Left ventricle myocardium inferior (tissue), 1 donor: ENCODE results near the gene GCK. TPM values are rescaled to one million over a fixed set of nuclear protein-coding genes. Genes with fewer than 3 reads are reported as not detected.
A peak's percentile ranks its signal among the peaks of the same experiment; 100 is the strongest.

Source experiments
- DNase-seq: peaks from one replicate; pipeline ENCODE4 v3.0.0-alpha.2; 2020
- H3K27ac ChIP-seq: fragments of 200-600 bp; replicated peaks from 2 replicates; pipeline ENCODE4 v1.8.0; 2021
- H3K27me3 ChIP-seq: fragments of 200-600 bp; 2 replicates; pipeline ENCODE4 v1.8.0; 2021; ENCODE audit warnings: low read depth
- H3K36me3 ChIP-seq: fragments of 200-600 bp; 2 replicates; pipeline ENCODE4 v1.8.0; 2021
- H3K4me1 ChIP-seq: fragments of 200-600 bp; 2 replicates; pipeline ENCODE4 v1.8.0; 2021
- H3K4me3 ChIP-seq: fragments of 200-600 bp; 2 replicates; pipeline ENCODE4 v1.8.0; 2021; ENCODE audit warnings: mild to moderate bottlenecking, moderate library complexity
- H3K9me3 ChIP-seq: fragments of 200-600 bp; replicated peaks from 2 replicates; pipeline ENCODE4 v1.8.0; 2021
- intact Hi-C: fragments of 100-400 bp; cut with micrococcal nuclease; formaldehyde crosslinking; loops from one replicate; pipeline ENCODE4 v1.11.0; 2022
- total RNA-seq: library from RNA; stranded (reverse); fragmentation: NEBNext Ultra II Directional; extraction: Animal tissue kit (Norgen Biotek cat#: 25700); gene quantifications from one replicate; pipeline ENCODE4 v1.2.1, GENCODE V29; 2021
- TF ChIP-seq, protein P1 (sequence below): fragments of 200-600 bp; IDR thresholded peaks from 2 replicates; pipeline ENCODE4 v1.8.0; 2021; ENCODE audit warnings: antibody characterized with exemption, mild to moderate bottlenecking, borderline replicate concordance
- donor health status: DM: no; HTN: yes; CAD: no; lungs with severe emphysema.

Gene GCK
- total RNA-seq, 1 donor from 2014 or later = 0.49 TPM

DNA sequence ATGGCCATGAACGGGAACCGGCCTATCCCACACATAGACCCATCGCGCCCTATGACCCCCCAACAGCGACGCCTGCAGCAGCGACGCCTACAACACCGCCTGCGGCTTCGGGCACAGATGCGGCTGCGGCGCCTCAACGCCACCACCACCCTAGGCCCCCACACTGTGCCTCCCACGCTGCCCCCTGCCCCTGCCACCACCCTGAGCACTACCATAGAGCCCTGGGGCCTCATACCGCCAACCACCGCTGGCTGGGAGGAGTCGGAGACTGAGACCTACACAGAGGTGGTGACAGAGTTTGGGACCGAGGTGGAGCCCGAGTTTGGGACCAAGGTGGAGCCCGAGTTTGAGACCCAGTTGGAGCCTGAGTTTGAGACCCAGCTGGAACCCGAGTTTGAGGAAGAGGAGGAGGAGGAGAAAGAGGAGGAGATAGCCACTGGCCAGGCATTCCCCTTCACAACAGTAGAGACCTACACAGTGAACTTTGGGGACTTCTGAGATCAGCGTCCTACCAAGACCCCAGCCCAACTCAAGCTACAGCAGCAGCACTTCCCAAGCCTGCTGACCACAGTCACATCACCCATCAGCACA is 75.4 kb downstream of the GCK start:
- Histone ChIP-seq H3K4me3 (no peak overlapping the region), H3K9me3 (no peaks in the 10 kb centered on the region), H3K4me1 (peaks cover 19% of the 10 kb centered on the region), H3K27me3 (no peaks in the 10 kb centered on the region), H3K27ac (peak overlapping the region; percentile 72), H3K36me3 (peaks cover 31% of the 10 kb centered on the region)
- intact Hi-C loops = no loop called here
- TF ChIP-seq, protein P1, sequence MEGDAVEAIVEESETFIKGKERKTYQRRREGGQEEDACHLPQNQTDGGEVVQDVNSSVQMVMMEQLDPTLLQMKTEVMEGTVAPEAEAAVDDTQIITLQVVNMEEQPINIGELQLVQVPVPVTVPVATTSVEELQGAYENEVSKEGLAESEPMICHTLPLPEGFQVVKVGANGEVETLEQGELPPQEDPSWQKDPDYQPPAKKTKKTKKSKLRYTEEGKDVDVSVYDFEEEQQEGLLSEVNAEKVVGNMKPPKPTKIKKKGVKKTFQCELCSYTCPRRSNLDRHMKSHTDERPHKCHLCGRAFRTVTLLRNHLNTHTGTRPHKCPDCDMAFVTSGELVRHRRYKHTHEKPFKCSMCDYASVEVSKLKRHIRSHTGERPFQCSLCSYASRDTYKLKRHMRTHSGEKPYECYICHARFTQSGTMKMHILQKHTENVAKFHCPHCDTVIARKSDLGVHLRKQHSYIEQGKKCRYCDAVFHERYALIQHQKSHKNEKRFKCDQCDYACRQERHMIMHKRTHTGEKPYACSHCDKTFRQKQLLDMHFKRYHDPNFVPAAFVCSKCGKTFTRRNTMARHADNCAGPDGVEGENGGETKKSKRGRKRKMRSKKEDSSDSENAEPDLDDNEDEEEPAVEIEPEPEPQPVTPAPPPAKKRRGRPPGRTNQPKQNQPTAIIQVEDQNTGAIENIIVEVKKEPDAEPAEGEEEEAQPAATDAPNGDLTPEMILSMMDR = no peak
- no peak for DNase-seq

DNA sequence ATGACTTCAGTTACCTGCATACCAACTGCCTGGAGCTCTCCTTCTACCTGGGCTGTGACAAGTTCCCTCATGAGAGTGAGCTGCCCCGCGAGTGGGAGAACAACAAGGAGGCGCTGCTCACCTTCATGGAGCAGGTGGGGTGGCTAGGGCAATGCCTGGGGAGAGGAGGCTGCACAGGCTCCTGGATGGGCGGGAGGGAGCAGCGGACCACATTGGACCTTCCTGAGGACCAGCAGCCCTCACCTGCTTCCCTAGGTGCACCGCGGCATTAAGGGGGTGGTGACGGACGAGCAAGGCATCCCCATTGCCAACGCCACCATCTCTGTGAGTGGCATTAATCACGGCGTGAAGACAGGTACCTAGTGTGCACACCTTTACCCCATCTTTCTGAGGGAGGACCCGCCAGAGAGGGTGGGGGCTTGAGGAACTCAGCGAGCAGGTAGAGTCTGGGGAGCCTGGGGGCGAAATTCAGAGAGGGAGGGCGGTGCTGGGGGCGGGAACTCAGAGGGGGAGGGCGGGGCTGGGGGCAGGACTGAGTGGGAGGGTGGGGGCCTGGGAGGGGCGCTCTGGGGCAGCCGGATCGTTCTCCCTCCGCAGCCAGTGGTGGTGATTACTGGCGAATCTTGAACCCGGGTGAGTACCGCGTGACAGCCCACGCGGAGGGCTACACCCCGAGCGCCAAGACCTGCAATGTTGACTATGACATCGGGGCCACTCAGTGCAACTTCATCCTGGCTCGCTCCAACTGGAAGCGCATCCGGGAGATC is 76.1 kb downstream of the GCK start:
- Histone ChIP-seq H3K27ac (no peak overlapping the region), H3K4me3 (no peak overlapping the region), H3K27me3 (no peaks in the 10 kb centered on the region), H3K36me3 (peaks cover 29% of the 10 kb centered on the region), H3K9me3 (no peaks in the 10 kb centered on the region), H3K4me1 (peaks cover 19% of the 10 kb centered on the region)
- intact Hi-C loops = no loop called here
- DNase-seq = no peak
- TF ChIP-seq, protein P1 = no peak

DNA sequence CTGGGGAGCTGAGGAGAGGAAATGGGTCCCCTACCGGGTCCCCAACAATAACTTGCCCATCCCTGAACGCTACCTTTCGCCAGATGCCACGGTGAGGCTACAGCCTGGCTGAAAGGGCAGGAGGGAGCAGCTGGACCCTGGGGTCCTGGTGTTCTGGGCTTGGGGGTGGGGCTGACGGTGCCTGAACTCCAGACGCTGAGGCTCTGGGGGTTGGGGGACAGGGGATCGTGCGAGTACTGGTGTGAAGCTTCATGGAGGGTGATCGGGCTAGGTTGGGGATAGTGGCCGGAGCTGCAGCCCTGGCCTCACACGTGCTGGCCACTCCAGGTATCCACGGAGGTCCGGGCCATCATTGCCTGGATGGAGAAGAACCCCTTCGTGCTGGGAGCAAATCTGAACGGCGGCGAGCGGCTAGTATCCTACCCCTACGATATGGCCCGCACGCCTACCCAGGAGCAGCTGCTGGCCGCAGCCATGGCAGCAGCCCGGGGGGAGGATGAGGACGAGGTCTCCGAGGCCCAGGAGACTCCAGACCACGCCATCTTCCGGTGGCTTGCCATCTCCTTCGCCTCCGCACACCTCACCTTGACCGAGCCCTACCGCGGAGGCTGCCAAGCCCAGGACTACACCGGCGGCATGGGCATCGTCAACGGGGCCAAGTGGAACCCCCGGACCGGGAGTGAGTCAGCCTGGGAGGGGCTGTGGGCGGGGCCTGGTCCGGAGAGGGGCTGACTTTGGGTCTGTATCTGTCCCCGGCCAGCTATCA is 76.8 kb downstream of the GCK start:
- TF ChIP-seq, protein P1 = no peak
- intact Hi-C loops = no loop called here
- no peaks in the 10 kb centered on the region for H3K9me3 ChIP-seq
- H3K36me3 ChIP-seq = peaks cover 22% of the 10 kb centered on the region
- H3K27me3 ChIP-seq = no peaks in the 10 kb centered on the region
- no peak for DNase-seq
- H3K4me1 ChIP-seq = peaks cover 19% of the 10 kb centered on the region
- no peak overlapping the region for H3K27ac ChIP-seq
- no peak overlapping the region for H3K4me3 ChIP-seq

DNA sequence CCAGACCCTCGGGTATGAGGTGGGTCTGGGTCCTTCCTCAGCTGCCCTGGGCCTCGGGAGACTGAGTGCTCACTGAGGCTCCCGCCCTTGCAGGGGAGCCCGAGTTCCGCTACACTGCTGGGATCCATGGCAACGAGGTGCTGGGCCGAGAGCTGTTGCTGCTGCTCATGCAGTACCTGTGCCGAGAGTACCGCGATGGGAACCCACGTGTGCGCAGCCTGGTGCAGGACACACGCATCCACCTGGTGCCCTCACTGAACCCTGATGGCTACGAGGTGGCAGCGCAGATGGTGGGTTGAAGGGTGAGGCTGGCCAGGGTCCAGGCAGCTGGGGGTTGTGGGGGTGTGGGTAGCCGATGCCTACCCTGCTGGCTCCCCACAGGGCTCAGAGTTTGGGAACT is 77.5 kb downstream of the GCK start:
- no peak for DNase-seq

More for the DNA sequence above, 77.5 kb downstream of the GCK start:
- Histone ChIP-seq H3K27me3 (no peaks in the 10 kb centered on the region), H3K9me3 (no peaks in the 10 kb centered on the region), H3K4me3 (no peak overlapping the region), H3K4me1 (peaks cover 19% of the 10 kb centered on the region), H3K36me3 (peaks cover 17% of the 10 kb centered on the region), H3K27ac (no peak overlapping the region)
- intact Hi-C loops = no loop called here
- TF ChIP-seq, protein P1 = no peak
